ENCODE results near the gene NABP1.

DNA sequence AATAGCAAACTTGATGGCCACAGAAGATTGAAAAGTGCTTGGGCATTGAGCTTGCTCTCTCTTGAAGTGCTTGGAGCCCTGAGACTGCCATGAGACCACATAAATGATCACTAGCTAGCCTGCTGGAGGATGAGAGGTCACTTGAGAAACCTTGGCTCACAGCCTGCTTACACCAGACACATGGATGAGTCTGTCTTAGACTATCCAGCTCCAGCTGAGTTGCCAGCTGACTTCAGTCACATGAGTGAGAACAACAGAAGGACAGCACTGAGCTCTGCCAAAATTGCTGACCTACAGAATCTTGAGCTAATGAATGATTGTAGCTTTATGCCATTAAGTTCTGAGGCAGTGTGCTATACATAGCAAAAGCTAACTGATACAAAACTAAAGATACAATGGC lies 18.1 kb downstream of the NABP1 start:
- TF ChIP-seq RAD21 (IDR thresholded peaks at IDR 0.05; ENCODE audit: low read length): no peak
- no peak for TF ChIP-seq CTCF (IDR thresholded peaks at IDR 0.05)
- TF ChIP-seq, protein P1, sequence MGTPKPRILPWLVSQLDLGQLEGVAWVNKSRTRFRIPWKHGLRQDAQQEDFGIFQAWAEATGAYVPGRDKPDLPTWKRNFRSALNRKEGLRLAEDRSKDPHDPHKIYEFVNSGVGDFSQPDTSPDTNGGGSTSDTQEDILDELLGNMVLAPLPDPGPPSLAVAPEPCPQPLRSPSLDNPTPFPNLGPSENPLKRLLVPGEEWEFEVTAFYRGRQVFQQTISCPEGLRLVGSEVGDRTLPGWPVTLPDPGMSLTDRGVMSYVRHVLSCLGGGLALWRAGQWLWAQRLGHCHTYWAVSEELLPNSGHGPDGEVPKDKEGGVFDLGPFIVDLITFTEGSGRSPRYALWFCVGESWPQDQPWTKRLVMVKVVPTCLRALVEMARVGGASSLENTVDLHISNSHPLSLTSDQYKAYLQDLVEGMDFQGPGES (IDR thresholded peaks at IDR 0.05; ENCODE audit: low read depth, low read length): no peak
- TF ChIP-seq RCOR1 (IDR thresholded peaks at IDR 0.05; ENCODE audit: low read length): no peak
